ENCODE results near the gene UROD. TPM values are rescaled to one million over a fixed set of nuclear protein-coding genes. Genes with fewer than 3 reads are reported as not detected.
A peak's percentile ranks its signal among the peaks of the same experiment; 100 is the strongest.

Gene UROD
- total RNA-seq, 1 experiment from 2014 or later = 54.3 TPM

DNA sequence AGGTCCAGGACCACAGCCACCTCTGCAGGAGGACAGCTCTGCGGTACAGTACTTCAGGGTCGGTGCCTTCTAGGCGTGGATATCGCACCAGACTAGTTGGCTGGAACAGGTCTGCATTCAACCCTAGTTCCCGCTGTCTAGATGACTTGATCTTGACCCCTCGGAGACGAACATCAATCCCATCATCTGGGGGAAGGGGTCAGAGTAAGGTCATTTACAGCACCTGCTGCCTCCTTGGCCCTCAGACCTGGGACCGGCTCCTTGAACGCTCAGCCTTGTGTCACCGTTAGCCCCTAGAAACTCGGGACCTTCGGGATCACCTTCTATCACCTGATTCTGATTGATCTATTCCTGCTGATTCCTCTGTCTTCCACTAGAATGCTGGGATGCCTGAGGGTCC, 3.5 kb upstream of the UROD start:
- H3K9me3 Mint-ChIP-seq (ENCODE audit: unreplicated experiment) = no peaks in the 10 kb centered on the region
- H3K27me3 ChIP-seq (replicated peaks; ENCODE audit: control insufficient read depth, insufficient read depth, low read length) = no peaks in the 10 kb centered on the region
- no TSS peak for BruUV-seq (replicated peaks)
- no peak overlapping the region for H3K4me3 ChIP-seq (ENCODE audit: low read depth, low read length)
- H3K4me3 Mint-ChIP-seq (ENCODE audit: unreplicated experiment) = no peak overlapping the region
- no peaks in the 10 kb centered on the region for H3K9me3 ChIP-seq
- H3K27ac Mint-ChIP-seq (ENCODE audit: unreplicated experiment) = no peak overlapping the region
- DNase-seq = no peak
- intact Hi-C loops (cut with micrococcal nuclease; ENCODE audit: unreplicated experiment) = no loop called here
- TF ChIP-seq CTCF (IDR thresholded peaks at IDR 0.05; ENCODE audit: insufficient read depth in 1 of 2, low read depth in 1 of 2, low read length in 1 of 2, severe bottlenecking in 1 of 2, unreplicated experiment in 1 of 2) = no peak
- POLR2A ChIA-PET = no interaction called here
- H3K4me1 ChIP-seq = peaks cover 4% of the 10 kb centered on the region; the same call in 1 of the 2 replicates
- H3K36me3 Mint-ChIP-seq (ENCODE audit: insufficient read depth, unreplicated experiment) = peaks cover 13% of the 10 kb centered on the region
- no peaks in the 10 kb centered on the region for H3K4me1 Mint-ChIP-seq (ENCODE audit: low read depth, unreplicated experiment)
- CTCF ChIA-PET = no interaction called here
- H3K27me3 Mint-ChIP-seq (ENCODE audit: insufficient read depth, unreplicated experiment) = no peaks in the 10 kb centered on the region
- H3K36me3 ChIP-seq (ENCODE audit: control insufficient read depth, insufficient read depth, low read length) = no peaks in the 10 kb centered on the region

DNA sequence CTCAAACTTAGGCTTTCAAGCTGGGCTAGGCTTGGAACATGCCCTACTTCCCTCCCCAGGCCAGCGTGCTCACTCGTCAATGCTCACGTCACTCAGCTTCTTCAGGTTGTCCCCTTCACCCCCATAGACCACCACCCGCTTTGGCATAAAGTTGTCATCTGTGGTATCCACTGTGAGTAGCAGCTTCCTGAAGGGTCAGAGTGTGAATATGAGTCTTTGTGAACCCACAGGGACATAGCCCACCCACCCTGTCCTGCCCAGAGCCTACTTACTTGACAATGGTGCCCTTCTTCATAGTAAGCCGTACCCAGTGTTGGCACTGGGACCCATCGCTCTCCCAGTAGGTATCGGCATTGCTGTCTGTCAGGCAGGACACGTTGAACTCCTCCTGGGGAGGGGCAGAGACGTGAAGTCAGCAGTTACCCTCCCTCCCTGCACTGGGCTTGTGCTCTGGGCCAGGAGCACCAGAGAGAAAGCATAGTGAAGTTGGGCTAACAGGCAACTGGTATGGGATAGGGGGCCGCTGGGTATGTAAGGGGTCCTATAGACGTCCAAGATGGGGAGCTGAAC, 2.7 kb upstream of the UROD start:
- H3K9me3 Mint-ChIP-seq (ENCODE audit: unreplicated experiment) = no peaks in the 10 kb centered on the region
- CTCF ChIA-PET = interaction anchor here (0.6 kb wide), 1 partner anchor 294 kb away, joined by 4 read pairs; no protein-coding TSS in a partner anchor
- no peaks in the 10 kb centered on the region for H3K4me1 Mint-ChIP-seq (ENCODE audit: low read depth, unreplicated experiment)
- peak overlapping the region; percentile 71 for H3K4me3 Mint-ChIP-seq (ENCODE audit: unreplicated experiment)
- no peak overlapping the region for H3K27ac Mint-ChIP-seq (ENCODE audit: unreplicated experiment)
- H3K27me3 Mint-ChIP-seq (ENCODE audit: insufficient read depth, unreplicated experiment) = no peaks in the 10 kb centered on the region
- H3K36me3 Mint-ChIP-seq (ENCODE audit: insufficient read depth, unreplicated experiment) = peaks cover 15% of the 10 kb centered on the region
- H3K36me3 ChIP-seq (ENCODE audit: control insufficient read depth, insufficient read depth, low read length) = no peaks in the 10 kb centered on the region
- no peak for TF ChIP-seq CTCF (IDR thresholded peaks at IDR 0.05; ENCODE audit: insufficient read depth in 1 of 2, low read depth in 1 of 2, low read length in 1 of 2, severe bottlenecking in 1 of 2, unreplicated experiment in 1 of 2)
- H3K4me1 ChIP-seq = peaks cover 4% of the 10 kb centered on the region; the same call in 1 of the 2 replicates
- no peaks in the 10 kb centered on the region for H3K9me3 ChIP-seq
- no peak overlapping the region for H3K4me3 ChIP-seq (ENCODE audit: low read depth, low read length)
- H3K27me3 ChIP-seq (replicated peaks; ENCODE audit: control insufficient read depth, insufficient read depth, low read length) = no peaks in the 10 kb centered on the region
- DNase-seq = no peak
- POLR2A ChIA-PET = no interaction called here
- no TSS peak for BruUV-seq (replicated peaks)
- intact Hi-C loops (cut with micrococcal nuclease; ENCODE audit: unreplicated experiment) = no loop called here

- H3K9me3 Mint-ChIP-seq (ENCODE audit: unreplicated experiment) = no peaks in the 10 kb centered on the region
- Histone ChIP-seq H3K4me1 (peaks cover 4% of the 10 kb centered on the region; the same call in 1 of the 2 replicates), H3K4me3 (ENCODE audit: low read depth, low read length) (peak overlapping the region; percentile 62), H3K36me3 (ENCODE audit: control insufficient read depth, insufficient read depth, low read length) (no peaks in the 10 kb centered on the region), H3K9me3 (no peaks in the 10 kb centered on the region), H3K27me3 (replicated peaks; ENCODE audit: control insufficient read depth, insufficient read depth, low read length) (no peaks in the 10 kb centered on the region)
- peak overlapping the region; percentile 71 for H3K4me3 Mint-ChIP-seq (ENCODE audit: unreplicated experiment)
- TF ChIP-seq CTCF (IDR thresholded peaks at IDR 0.05; ENCODE audit: insufficient read depth in 1 of 2, low read depth in 1 of 2, low read length in 1 of 2, severe bottlenecking in 1 of 2, unreplicated experiment in 1 of 2) = no peak
- H3K27me3 Mint-ChIP-seq (ENCODE audit: insufficient read depth, unreplicated experiment) = no peaks in the 10 kb centered on the region
- BruUV-seq (replicated peaks) = no TSS peak
- H3K27ac Mint-ChIP-seq (ENCODE audit: unreplicated experiment) = peak overlapping the region; percentile 59
- intact Hi-C loops (cut with micrococcal nuclease; ENCODE audit: unreplicated experiment) = loop anchor here (2.0 to 10.0 kb wide), 5 partner anchors 167 to 565 kb away; partner anchors contain the start of genes PTCH2 and ZSWIM5
- CTCF ChIA-PET = interaction anchor here (0.6 to 2.9 kb wide), 4 partner anchors 219 to 293 kb away, joined by 4 to 20 read pairs (median 7); no protein-coding TSS in a partner anchor
- H3K36me3 Mint-ChIP-seq (ENCODE audit: insufficient read depth, unreplicated experiment) = peaks cover 15% of the 10 kb centered on the region
- H3K4me1 Mint-ChIP-seq (ENCODE audit: low read depth, unreplicated experiment) = no peaks in the 10 kb centered on the region
- POLR2A ChIA-PET = interaction anchor here (0.6 to 3.0 kb wide), 6 partner anchors 7 to 490 kb away, joined by 4 to 15 read pairs (median 8); partner anchors contain the start of genes CCDC163, MMACHC, MUTYH and TOE1
- DNase-seq = no peak
Measured at GRCh38 chr1:45009956-45010854, 1.8 kb upstream of the UROD start.

Data from Caco-2 (cell line).